Kidney (tissue), 14 donors: Measurements from ENCODE around the gene LRFN5. TPM values are rescaled to one million over a fixed set of nuclear protein-coding genes. Genes with fewer than 3 reads are reported as not detected.

ENCODE experiments used
- DNase-seq, 5 donors: peaks; one replicate each; pipeline ENCODE4 v3.0.0-alpha.2; 2013 to 2020
- FAIRE-seq: peaks from 2 replicates; lab custom pipeline; 2012; peaks lifted over from hg19 to GRCh38; lab: Jason Lieb, UNC
- H3K27ac ChIP-seq, 2 donors: one replicate each; pipeline ENCODE4 v1.7.0; 2013; ENCODE audit warnings: low read depth in 2 of 2, low read length in 2 of 2, inconsistent platforms in 1 of 2
- H3K27me3 ChIP-seq: one replicate; pipeline ENCODE4 v1.7.1; 2013; ENCODE audit warnings: low read length, inconsistent platforms; ENCODE audit not compliant: control insufficient read depth, insufficient read depth
- H3K36me3 ChIP-seq, 3 donors: one replicate each; pipeline versions ENCODE4 v1.7.0 to v1.7.1; 2013; ENCODE audit warnings: low read length in 3 of 3, control low read depth in 1 of 3, inconsistent platforms in 1 of 3; ENCODE audit not compliant: insufficient read depth in 3 of 3, control insufficient read depth in 2 of 3
- H3K4me1 ChIP-seq, 3 donors: one replicate each; pipeline versions ENCODE4 v1.7.0 to v1.7.1; 2013; ENCODE audit warnings: low read length in 3 of 3, inconsistent platforms in 1 of 3, low read depth in 1 of 3; ENCODE audit not compliant: control insufficient read depth in 2 of 3, insufficient read depth in 2 of 3
- H3K4me3 ChIP-seq, 3 donors: one replicate each; pipeline versions ENCODE4 v1.7.0 to v1.8.1; 2013; ENCODE audit warnings: low read length in 3 of 3, control low read depth in 1 of 3, inconsistent platforms in 1 of 3
- H3K9ac ChIP-seq, 3 donors: one replicate each; pipeline versions ENCODE4 v1.7.0 to v1.7.1; 2013; ENCODE audit warnings: low read length in 3 of 3, control low read depth in 1 of 3, inconsistent platforms in 1 of 3
- H3K9me3 ChIP-seq, 3 donors: one replicate each; pipeline versions ENCODE4 v1.7.0 to v1.7.1; 2013; ENCODE audit warnings: low read length in 3 of 3, control low read depth in 1 of 3, inconsistent platforms in 1 of 3; ENCODE audit not compliant: control insufficient read depth in 2 of 3, insufficient read depth in 1 of 3
- CTCF ChIP-seq: IDR thresholded peaks from 3 replicates; pipeline ENCODE4 v1.5.1; 2012; ENCODE audit warnings: mild to moderate bottlenecking, moderate library complexity, borderline replicate concordance; ENCODE audit not compliant: insufficient read depth; ENCODE audit errors: extremely low read depth
- intact Hi-C: fragments of 100-400 bp; cut with DNase I; formaldehyde crosslinking; loops from one replicate; pipeline ENCODE4 v1.11.1; 2022
- polyA plus RNA-seq: library from polyadenylated mRNA; stranded (reverse); fragments of 350-450 nt; fragmentation: Illumina TruSeq; extraction: RNeasy Lipid Tissue Mini Kit (QIAGEN cat#74804); gene quantifications from one replicate; pipeline ENCODE4 v1.2.3, GENCODE V29; 2014; ENCODE audit warnings: low read depth, low replicate concordance; ENCODE audit not compliant: insufficient read depth
- total RNA-seq: library from RNA; stranded (reverse); fragmentation: NEBNext Ultra II Directional; extraction: Animal tissue kit (Norgen Biotek cat#: 25700); gene quantifications from one replicate; pipeline ENCODE4 v1.2.1, GENCODE V29; 2021
- donor health status: control.
- donor health status: control.
- donor health status: control.
- donor health status: control.
- donor health status: control.
- donor health status: DM: yes; HTN: yes; CAD: no.
- donor health status: Normal renal cell carcinoma (clear cell type).

LRFN5 gene
- total and polyA plus RNA-seq, 2 donors from 2014 or later, result 1.5 to 2.4 TPM

- DNase-seq (peak in 2 of 5 donors; percentile 14 to 52), FAIRE-seq (no peak)
- H3K27me3 ChIP-seq, result no peaks in the 10 kb centered on the region
- no peak overlapping the region for H3K27ac ChIP-seq
- no peak for TF ChIP-seq CTCF
- H3K9ac ChIP-seq, result no peak overlapping the region
- no peaks in the 10 kb centered on the region for H3K9me3 ChIP-seq
- H3K4me1 ChIP-seq, result no peaks in the 10 kb centered on the region
- no peaks in the 10 kb centered on the region for H3K36me3 ChIP-seq
- H3K4me3 ChIP-seq, result no peak overlapping the region
- intact Hi-C loops, result no loop called here
These were observed 266.4 kb downstream of the LRFN5 start for GRCh38 chr14:41872931-41873685.

- DNase-seq (peak in 2 of 5 donors; percentile 48 to 70), FAIRE-seq (no peak)
- H3K9me3 ChIP-seq, result no peaks in the 10 kb centered on the region
- H3K27ac ChIP-seq, result no peak overlapping the region
- H3K27me3 ChIP-seq, result no peaks in the 10 kb centered on the region
- intact Hi-C loops, result no loop called here
- TF ChIP-seq CTCF, result no peak
- no peak overlapping the region for H3K4me3 ChIP-seq
- H3K36me3 ChIP-seq, result no peaks in the 10 kb centered on the region
- H3K9ac ChIP-seq, result no peak overlapping the region
- H3K4me1 ChIP-seq, result no peaks in the 10 kb centered on the region
These were observed 267.1 kb downstream of the LRFN5 start for GRCh38 chr14:41873686-41874317.

- Histone ChIP-seq H3K4me3 (no peak overlapping the region), H3K9ac (no peak overlapping the region), H3K9me3 (no peaks in the 10 kb centered on the region), H3K36me3 (no peaks in the 10 kb centered on the region), H3K4me1 (no peaks in the 10 kb centered on the region), H3K27me3 (no peaks in the 10 kb centered on the region), H3K27ac (no peak overlapping the region)
- intact Hi-C loops, result no loop called here
- FAIRE-seq (no peak), DNase-seq (no peak)
- no peak for TF ChIP-seq CTCF
These were observed 268.4 kb downstream of the LRFN5 start for GRCh38 chr14:41875116-41875515.
